HG03575 (cell line): ENCODE data around the gene TMEM266.

Experiments
- ATAC-seq: cut with Tn5 transposase; IDR thresholded peaks from one replicate; pipeline ENCODE4 v1.9.1; 2021; ENCODE audit not compliant: unreplicated experiment, insufficient number of reproducible peaks, low FRiP score; ENCODE audit errors: extremely low read depth

The TMEM266 gene

DNA sequence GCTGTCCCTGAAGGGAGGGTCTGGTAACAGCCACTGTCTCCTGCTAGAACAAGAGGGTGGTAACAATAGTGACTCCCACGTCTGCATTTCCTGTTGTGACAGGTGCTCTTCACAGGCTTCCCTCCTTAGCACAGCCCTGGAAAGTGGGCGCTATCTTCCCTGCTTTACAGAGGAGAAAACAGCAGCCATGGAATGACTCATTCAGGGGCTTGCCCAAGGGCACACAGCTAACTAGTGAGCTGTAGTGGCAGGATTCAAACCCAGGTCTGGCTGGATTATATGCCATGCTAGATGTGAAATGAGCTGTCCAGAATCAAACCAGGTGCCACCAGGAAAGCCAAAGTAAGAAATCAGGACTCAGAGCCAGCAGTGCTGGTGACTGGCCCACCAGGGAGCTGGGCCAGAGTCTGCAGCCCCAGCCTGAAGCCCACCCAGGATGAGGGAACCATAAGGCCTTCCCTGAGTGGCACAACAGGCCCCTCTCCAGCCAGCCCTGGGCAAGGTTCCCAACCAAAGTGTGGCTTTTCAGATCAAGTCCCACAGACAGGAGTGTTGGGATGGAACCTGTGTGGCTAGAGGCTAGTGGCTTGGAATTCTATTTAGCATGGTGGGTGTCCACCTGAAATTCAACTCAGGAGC is 149.1 kb downstream of the TMEM266 start:
- ATAC-seq: no peak

GRCh38 chr15:76209523-76209922 is 149.7 kb downstream of the TMEM266 start:
- ATAC-seq: no peak

GRCh38 chr15:76209942-76210341 is 150.2 kb downstream of the TMEM266 start:
- no peak for ATAC-seq

DNA sequence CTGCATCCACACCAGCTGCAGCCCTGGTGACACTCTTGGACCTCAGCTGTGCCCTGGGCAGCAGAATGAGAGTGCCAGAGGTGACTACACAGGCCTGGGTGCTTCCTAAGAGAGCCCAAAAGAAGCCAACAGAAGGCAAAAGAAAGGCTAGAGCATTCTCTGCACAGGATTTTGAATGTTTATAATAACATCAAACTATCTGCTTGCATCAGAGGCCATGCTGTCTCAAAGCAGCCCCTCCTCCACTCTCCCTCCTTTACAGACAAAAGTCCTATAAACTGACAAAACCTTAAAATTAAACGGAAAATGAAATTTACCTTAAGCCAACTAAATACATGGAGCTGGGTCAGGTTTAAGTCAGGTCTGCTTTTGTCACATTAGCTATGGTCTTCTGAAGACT is 155.8 kb downstream of the TMEM266 start:
- no peak for ATAC-seq

GRCh38 chr15:76217029-76217881 is 157.5 kb downstream of the TMEM266 start:
- no peak for ATAC-seq

- no peak for ATAC-seq
Observed at GRCh38 chr15:76217882-76218217, 158.1 kb downstream of the TMEM266 start.

- no peak for ATAC-seq
Observed at GRCh38 chr15:76221085-76221767, 161.4 kb downstream of the TMEM266 start.

GRCh38 chr15:76222159-76222558 is 162.4 kb downstream of the TMEM266 start:
- no peak for ATAC-seq

- no peak for ATAC-seq
Observed at GRCh38 chr15:76223521-76223920, 163.7 kb downstream of the TMEM266 start.

DNA sequence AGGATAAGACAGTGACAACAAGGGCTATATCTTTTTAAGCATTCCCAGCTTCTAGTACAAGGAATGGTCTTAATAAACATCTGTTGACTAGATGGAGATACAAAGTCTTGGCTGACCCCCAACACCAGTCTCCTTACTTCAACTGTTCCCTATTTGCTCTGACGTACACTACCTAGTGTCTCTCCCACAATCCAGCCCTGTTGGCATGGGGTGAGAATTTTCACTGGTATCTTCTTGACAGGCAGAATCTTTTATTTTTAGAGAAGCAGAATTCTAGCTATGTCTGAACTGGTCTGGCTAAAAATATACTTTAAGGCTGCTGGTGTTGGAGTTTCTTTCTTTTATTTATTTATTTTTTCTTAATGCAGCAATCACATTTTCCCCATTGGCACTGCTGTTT is 169.5 kb downstream of the TMEM266 start:
- no peak for ATAC-seq

DNA sequence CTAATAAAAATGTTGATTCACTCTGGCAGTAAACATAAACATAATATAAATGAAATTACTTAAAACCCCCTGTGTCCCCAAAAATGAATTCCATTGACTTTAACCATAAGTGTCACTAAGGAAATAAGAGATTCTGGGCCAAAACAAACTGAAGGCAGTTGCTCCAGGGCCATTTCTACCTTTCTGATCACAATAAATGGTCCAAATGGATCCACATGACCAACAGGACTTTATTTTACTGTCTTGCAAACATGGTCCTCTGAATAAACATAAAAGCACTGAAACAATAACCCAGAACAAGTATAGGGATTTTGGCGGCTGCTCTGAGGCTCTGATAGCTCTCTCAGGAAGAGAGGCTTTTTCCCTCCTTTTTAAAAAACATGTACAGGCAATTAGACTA is 174.1 kb downstream of the TMEM266 start:
- ATAC-seq: no peak

- ATAC-seq: no peak
Observed at GRCh38 chr15:76234337-76234889, 174.6 kb downstream of the TMEM266 start.

DNA sequence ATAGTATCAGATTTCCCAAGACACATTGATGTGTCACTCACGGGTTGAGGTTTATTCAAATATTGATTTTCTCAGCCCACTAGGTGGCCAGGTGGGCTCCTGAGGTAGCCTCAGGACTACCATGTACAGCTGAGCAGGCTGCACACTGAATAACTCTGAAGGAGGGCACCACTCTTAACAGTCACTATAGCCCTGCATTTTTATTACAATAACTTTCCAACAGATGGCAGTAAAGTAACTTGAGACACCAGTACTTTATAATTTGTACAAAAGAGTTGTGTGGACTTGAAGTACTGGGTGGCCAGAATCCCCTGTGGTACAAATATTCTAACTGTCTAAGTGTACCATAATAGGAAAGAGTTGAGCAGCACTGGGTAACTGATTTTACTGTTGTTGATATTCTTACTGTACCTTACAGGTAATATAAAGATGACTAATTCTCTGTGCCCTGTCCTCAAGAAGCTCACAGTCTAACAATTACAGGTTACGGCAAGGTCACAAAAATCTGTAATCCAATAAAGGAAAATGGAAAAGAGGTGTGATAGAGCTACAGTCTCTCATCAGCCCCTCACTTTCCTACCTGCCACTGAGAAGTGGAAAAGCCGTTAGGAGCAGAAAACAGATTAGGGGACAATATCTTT is 175.5 kb downstream of the TMEM266 start:
- no peak for ATAC-seq

GRCh38 chr15:76236350-76236749 is 176.6 kb downstream of the TMEM266 start:
- ATAC-seq: no peak

- no peak for ATAC-seq
Observed at GRCh38 chr15:76239786-76240185, 180.0 kb downstream of the TMEM266 start.

GRCh38 chr15:76245072-76245610 is 185.4 kb downstream of the TMEM266 start:
- ATAC-seq: no peak

- ATAC-seq: no peak
Observed at GRCh38 chr15:76251717-76252116, 191.9 kb downstream of the TMEM266 start.

GRCh38 chr15:76252249-76252648 is 192.5 kb downstream of the TMEM266 start:
- ATAC-seq: no peak
